GM18505 (cell line): ENCODE measurements around the gene NSMCE3.
"Not testable (repeated sequence)": the region's sequence is repeated elsewhere in the genome, so short reads cannot be mapped to it uniquely, and the experiment has no call there.

Experiments
- ATAC-seq: cut with Tn5 transposase; IDR thresholded peaks from one replicate; pipeline ENCODE4 v1.9.1; 2021; ENCODE audit not compliant: unreplicated experiment
- POLR2A ChIP-seq: IDR thresholded peaks from 4 replicates; pipeline ENCODE4 v1.6.1; 2011; ENCODE audit warnings: borderline replicate concordance; ENCODE audit not compliant: insufficient read depth, insufficient read length; ENCODE audit errors: extremely low read depth

Gene NSMCE3

GRCh38 chr15:29252234-29252633 lies 17.4 kb downstream of the NSMCE3 start:
- no peak for ATAC-seq
- no peak for TF ChIP-seq POLR2A

- no peak for TF ChIP-seq POLR2A
- no peak for ATAC-seq
Observed at GRCh38 chr15:29244544-29244943, 25.1 kb downstream of the NSMCE3 start.

GRCh38 chr15:29244123-29244522 lies 25.5 kb downstream of the NSMCE3 start:
- no peak for ATAC-seq
- TF ChIP-seq POLR2A: no peak

- TF ChIP-seq POLR2A: no peak
- no peak for ATAC-seq
Observed at GRCh38 chr15:29242456-29243242, 27.0 kb downstream of the NSMCE3 start.

DNA sequence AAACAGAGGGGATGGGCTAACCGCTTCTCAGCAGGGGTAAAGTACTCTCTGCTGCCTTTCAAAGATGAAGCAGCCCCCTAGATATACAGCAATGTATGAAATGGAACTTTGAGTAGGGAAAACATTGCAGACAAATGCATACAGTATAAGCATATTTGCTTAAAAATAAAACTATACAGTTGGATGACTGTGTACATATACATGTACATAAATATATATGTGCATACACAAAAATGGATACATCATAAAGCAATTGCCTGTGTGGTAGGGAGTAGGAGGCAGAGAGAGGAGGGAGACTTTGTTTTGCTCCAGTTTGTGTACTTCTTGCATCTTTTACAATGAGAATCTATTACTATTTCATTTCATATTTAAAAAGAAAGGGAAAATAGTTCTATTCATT lies 28.4 kb downstream of the NSMCE3 start:
- no peak for ATAC-seq

DNA sequence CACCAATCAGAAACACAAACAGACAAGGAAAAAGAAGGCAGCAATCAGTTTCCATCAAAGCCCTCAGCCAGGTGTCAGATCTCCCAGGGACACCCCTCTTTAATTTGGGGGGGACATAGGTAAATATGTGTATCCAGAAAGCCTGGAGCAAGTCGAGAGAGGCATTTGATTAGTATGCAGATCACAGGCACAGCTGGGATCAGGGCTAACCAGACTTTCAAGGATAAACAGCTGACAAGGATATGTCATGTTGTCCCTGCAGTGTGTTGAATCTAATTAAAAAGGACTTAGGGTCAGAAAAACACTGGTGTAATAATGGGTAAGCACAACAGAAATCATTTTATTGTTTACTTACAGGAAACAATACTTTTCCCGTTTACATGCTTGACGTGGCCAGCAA lies 30.2 kb downstream of the NSMCE3 start:
- ATAC-seq: no peak
- TF ChIP-seq POLR2A: no peak

More for the DNA sequence above, 28.4 kb downstream of the NSMCE3 start:
- TF ChIP-seq POLR2A: no peak

GRCh38 chr15:29233566-29233965 lies 36.1 kb downstream of the NSMCE3 start:
- ATAC-seq: no peak

GRCh38 chr15:29226436-29227208 lies 43.0 kb downstream of the NSMCE3 start:
- TF ChIP-seq POLR2A: no peak
- no peak for ATAC-seq

More at GRCh38 chr15:29233566-29233965, 36.1 kb downstream of the NSMCE3 start:
- TF ChIP-seq POLR2A: no peak

- ATAC-seq: no peak
- TF ChIP-seq POLR2A: no peak
Observed at GRCh38 chr15:29225534-29226234, 43.9 kb downstream of the NSMCE3 start.

- ATAC-seq: not testable (repeated sequence)
Observed at GRCh38 chr15:29224987-29225363, 44.6 kb downstream of the NSMCE3 start.

- ATAC-seq: not testable (repeated sequence)
Observed at GRCh38 chr15:29224235-29224986, 45.2 kb downstream of the NSMCE3 start.

GRCh38 chr15:29223640-29224039 lies 46.0 kb downstream of the NSMCE3 start:
- no peak for TF ChIP-seq POLR2A
- no peak for ATAC-seq
